Medulla oblongata (tissue), 1 donor: ENCODE measurements around the gene FAM168A.
"Not testable (repeated sequence)": the region's sequence is repeated elsewhere in the genome, so short reads cannot be mapped to it uniquely, and the experiment has no call there.

ENCODE experiments used
- DNase-seq: peaks from one replicate; pipeline ENCODE4 v3.0.0-alpha.2; 2015; ENCODE audit errors: extremely low spot score

The FAM168A gene

GRCh38 chr11:73596547-73596946 lies 1.4 kb downstream of the FAM168A start:
- DNase-seq: no peak

DNA sequence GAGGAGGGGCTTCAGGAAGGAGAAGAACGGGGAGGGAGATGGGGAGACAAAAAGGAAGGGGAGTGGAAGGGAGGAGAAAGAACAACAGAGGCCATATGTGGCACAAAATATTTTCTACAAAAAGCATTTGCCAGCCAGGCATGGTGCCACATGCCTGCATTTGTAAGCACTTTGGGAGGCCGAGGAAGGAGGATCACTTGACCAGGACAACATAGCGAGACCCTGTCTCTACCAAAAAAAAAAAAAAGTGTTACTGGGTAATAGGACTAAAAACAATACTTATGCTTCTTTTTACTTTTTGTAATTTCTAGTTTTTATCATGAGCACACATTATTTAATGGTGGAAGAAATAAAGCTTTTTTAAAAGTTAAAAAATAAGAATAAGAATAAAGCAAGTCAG lies 5.3 kb downstream of the FAM168A start:
- no peak for DNase-seq

DNA sequence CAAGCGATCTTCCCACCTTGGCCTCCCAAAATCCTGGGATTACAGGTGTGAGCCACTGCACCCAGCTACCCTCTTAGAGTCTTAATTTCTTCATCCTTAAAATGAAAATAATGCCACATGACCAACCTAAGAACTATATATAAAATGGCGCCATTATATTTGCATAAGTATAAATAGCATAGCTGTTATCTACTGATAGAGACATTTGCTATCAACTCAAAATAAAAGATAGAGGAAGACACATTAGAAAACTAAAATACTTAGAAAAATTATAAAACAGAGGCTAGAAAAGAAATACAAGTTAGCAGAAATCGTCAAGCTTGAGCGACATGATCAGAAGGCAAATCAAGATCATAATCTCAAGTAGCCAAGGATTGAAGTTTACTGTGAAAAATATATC lies 6.2 kb downstream of the FAM168A start:
- no peak for DNase-seq

GRCh38 chr11:73590991-73591390 lies 6.9 kb downstream of the FAM168A start:
- no peak for DNase-seq

- no peak for DNase-seq
Measured at GRCh38 chr11:73586791-73587190, 11.1 kb downstream of the FAM168A start.

DNA sequence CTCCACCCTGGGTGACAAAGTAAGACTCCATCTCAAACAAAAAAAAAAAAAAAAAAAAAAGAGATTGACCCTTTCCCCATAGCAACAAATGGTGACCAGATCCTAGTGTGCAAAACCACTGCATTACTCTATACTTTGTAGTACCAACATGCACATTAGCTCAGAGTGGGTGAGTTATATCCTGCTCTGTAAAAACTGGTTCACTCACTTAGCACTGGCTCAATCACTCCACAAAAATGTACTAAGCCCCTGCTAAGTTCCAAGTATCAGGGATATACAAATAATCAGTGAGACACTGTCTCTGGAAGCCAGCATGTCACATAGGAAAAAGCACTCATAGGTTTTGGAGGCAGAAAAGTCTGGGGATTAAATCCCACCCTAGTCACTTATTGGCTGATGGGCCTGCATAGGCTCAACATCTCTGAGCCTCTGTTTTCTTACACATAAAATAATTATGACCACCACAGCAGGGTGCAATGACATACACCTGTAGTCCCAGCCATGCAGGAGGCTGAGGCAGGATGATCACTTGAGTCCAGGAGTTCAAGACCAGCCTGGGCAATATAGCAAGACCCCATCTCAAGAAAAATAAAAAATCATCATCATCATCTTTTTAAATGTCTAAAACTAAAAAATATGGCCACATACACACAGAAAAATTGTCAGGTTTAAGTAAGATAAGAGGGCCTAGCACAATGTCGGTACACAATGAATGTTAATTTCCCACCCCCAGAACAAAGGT lies 11.9 kb downstream of the FAM168A start:
- DNase-seq: no peak

DNA sequence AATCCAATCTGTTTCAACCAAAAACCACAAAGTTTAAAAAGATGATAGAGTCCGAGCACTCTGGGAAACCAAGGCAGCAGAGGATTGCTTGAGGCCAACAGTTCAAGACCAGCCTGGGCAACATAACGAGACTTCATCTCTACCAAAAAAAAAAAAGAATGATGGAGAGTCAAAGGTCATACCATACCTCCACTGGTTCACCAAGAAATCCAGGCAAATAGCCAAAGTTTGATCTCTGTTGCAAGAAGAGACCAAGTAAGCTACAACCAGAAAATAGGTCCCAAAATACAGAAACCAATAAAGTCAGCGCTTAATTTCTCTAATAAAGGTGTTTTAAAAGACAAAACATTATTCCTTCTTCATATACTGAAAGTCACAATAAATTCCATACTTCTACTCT lies 13.1 kb downstream of the FAM168A start:
- no peak for DNase-seq

GRCh38 chr11:73582653-73583052 lies 15.3 kb downstream of the FAM168A start:
- no peak for DNase-seq

- DNase-seq: not testable (repeated sequence)
Measured at GRCh38 chr11:73580749-73581148, 17.2 kb downstream of the FAM168A start.

GRCh38 chr11:73579641-73580434 lies 18.1 kb downstream of the FAM168A start:
- no peak for DNase-seq

- DNase-seq: no peak
Measured at GRCh38 chr11:73578592-73579185, 19.2 kb downstream of the FAM168A start.

DNA sequence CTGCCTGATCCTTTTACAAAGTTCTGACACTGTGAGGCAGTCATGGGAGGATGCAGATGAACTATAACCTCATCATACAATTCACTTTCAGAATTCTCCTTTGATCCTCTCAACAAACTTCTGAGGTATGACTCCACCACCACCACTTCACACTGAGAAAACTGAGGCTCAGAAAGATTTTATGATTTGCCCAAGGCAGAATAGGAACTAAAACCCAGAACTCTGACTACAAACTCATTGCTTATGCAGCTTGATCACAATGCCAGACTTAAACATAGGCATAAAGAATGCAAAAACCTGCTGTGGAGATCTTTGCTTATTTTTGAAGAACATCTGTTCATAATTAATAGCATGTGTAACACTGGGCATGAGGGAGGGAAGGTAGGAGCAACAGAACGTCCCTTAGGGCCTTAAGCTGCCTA lies 20.4 kb downstream of the FAM168A start:
- no peak for DNase-seq

DNA sequence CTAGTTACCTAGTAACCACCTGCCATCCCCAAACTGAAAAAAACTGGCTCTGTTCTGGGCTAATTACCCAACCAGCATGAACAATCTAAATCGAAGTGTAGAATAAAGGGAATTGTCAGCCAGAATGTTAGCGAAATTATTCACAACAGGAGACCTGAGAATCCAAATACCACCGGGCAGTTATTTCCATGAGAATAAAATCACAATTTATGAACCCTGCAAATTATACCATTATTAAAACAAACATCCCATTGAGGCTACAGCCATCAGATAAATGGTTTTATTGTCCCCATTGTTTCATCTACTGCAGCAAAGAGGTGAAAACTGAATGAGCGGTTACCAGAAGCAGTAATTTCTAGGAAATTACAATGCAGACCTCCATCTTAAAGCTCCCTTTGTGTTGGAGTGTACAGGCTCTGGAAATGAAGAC lies 21.7 kb downstream of the FAM168A start:
- peak; percentile 56 for DNase-seq

DNA sequence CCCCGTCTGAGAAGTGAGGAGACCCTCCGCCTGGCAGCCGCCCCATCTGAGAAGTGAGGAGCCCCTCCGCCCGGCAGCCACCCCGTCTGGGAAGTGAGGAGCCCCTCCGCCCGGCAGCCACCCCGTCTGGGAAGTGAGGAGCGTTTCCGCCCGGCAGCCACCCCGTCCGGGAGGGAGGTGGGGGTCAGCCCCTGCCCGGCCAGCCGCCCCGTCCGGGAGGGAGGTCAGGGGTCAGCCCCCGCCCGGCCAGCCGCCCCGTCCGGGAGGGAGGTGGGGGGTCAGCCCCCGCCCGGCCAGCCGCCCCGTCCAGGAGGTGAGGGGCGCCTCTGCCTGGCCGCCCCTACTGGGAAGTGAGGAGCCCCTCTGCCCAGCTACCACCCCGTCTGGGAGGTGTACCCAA lies 25.9 kb downstream of the FAM168A start:
- not testable (repeated sequence) for DNase-seq

GRCh38 chr11:73570415-73571114 lies 27.3 kb downstream of the FAM168A start:
- no peak for DNase-seq

- DNase-seq: no peak
Measured at GRCh38 chr11:73566977-73567755, 30.7 kb downstream of the FAM168A start.

DNA sequence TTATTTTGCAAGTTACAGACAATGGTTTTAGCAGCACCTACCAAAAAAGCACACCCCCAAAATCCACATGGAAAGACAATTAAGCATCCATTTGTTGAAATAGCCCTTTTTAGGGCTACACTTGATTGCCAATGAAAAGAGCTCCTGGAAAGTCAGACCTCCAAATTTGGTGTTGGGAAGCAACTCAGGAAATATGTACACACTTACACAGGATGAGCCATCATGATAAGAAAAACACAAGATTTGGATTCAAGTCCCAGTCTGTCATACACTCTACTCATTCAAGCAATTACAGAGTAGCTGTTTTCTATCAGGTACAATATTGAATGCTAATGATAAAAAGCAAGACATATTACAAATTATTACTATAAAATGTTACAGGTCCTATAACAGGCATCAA lies 31.5 kb downstream of the FAM168A start:
- DNase-seq: no peak

GRCh38 chr11:73565804-73566203 lies 32.1 kb downstream of the FAM168A start:
- no peak for DNase-seq

GRCh38 chr11:73564903-73565302 lies 33.0 kb downstream of the FAM168A start:
- no peak for DNase-seq

DNA sequence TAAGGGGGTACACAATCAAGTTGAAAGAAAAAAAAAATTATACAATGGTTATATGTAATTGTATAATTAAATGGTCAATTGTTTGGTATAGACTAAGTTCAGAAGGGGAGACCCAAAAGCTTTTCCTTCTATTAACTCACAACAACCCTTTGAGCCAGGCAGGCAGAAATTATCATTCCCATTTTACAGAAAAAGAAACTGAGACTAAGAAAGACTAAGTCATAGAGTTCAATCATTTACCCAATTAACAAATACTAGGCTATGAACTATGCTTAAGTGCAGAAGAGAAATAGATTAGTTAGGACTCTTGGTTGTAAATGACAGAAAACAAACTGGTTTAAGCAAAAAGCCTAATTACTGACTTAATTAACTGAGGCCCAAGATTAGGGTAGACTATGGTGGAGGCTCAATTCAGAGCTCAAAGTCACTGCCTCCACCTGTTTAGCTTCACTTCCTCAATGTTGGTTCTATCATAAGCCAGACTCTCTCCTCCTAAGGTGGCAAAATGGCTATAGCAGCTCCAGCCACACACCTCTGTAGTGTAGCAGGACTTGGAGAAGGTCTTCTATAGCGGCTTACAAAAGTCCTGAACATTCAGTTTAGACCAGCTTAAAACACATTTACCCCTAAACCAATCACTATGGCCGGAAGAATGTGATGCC lies 34.2 kb downstream of the FAM168A start:
- no peak for DNase-seq

DNA sequence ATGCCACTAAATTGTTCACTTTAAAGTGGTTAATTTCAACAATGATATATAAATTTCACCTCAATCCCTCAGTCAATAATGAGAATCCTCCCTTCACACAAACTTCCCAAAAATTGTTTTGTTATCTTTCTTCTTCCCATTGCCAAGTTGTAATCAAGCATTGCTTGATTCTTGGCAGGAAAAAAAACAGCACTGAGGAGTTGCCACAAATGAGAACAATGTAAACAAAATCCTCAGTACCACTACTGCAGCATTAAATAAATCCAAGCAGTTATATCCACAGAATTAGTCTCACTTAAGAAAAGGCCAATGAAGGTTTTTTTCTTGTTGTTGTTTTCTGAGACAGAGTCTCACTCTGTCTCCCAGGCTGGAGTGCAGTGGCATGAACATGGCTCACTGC lies 38.2 kb downstream of the FAM168A start:
- DNase-seq: no peak
